Fibroblast of villous mesenchyme (primary cell): ENCODE results near the gene INSIG1. TPM values are rescaled to one million over a fixed set of nuclear protein-coding genes. Genes with fewer than 3 reads are reported as not detected.

ENCODE experiments used
- DNase-seq: peaks from one replicate; pipeline ENCODE4 v3.0.0-alpha.2; 2010; ENCODE audit warnings: low read depth
- H3K4me3 ChIP-seq: 2 replicates; pipeline ENCODE4 v1.5.1; 2011; ENCODE audit warnings: low read depth, mild to moderate bottlenecking, low read length
- total RNA-seq: library from RNA; depleted of rRNA; stranded (reverse); fragments of >200 nt; gene quantifications from 2 replicates; pipeline ENCODE4 v1.2.3, GENCODE V29; 2012
- TF ChIP-seq, protein P1 (sequence below): IDR thresholded peaks from 2 replicates; pipeline ENCODE4 v1.5.1; 2012; ENCODE audit warnings: low read depth, mild to moderate bottlenecking, low read length; ENCODE audit not compliant: insufficient read depth

INSIG1 gene
- total RNA-seq, 1 donor: 389 TPM

DNA sequence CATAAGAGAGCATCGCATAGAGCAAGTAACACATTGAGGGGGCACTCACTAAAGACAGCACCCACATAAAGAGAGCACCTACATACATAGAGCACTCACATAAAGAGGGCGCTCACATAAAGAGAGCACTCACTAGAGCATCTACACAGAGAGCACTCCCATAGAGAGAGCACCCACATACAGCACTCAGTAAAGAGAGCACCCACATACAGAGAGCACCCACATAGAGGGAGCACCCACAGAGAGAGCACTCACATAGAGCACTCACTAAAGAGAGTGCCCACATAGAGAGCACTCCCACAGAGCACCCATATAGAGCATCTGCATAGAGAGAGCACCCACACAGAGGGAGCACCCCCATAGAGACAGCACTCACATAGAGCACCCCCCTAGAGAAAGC lies 47.8 kb downstream of the INSIG1 start:
- DNase-seq: no peak
- no peak overlapping the region for H3K4me3 ChIP-seq
- TF ChIP-seq, protein P1, sequence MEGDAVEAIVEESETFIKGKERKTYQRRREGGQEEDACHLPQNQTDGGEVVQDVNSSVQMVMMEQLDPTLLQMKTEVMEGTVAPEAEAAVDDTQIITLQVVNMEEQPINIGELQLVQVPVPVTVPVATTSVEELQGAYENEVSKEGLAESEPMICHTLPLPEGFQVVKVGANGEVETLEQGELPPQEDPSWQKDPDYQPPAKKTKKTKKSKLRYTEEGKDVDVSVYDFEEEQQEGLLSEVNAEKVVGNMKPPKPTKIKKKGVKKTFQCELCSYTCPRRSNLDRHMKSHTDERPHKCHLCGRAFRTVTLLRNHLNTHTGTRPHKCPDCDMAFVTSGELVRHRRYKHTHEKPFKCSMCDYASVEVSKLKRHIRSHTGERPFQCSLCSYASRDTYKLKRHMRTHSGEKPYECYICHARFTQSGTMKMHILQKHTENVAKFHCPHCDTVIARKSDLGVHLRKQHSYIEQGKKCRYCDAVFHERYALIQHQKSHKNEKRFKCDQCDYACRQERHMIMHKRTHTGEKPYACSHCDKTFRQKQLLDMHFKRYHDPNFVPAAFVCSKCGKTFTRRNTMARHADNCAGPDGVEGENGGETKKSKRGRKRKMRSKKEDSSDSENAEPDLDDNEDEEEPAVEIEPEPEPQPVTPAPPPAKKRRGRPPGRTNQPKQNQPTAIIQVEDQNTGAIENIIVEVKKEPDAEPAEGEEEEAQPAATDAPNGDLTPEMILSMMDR: no peak

DNA sequence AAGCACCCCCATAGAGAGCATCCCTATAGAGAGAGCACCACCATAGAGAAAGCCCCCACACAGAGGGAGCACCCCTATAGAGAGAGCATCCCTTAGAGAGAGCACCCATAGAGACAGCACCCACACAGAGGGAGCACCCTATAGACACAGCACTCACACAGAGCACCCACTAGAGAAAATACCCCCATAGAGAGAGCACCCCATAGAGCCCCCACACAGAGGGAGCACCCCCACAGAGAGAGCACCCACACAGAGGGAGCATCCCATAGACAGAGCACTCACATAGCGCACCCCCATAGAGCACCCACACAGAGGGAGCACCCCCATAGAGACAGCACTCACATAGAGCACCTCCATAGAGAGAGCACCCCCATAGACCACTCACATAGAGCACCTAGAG lies 48.6 kb downstream of the INSIG1 start:
- no peak for DNase-seq
- no peak overlapping the region for H3K4me3 ChIP-seq
- TF ChIP-seq, protein P1: no peak

DNA sequence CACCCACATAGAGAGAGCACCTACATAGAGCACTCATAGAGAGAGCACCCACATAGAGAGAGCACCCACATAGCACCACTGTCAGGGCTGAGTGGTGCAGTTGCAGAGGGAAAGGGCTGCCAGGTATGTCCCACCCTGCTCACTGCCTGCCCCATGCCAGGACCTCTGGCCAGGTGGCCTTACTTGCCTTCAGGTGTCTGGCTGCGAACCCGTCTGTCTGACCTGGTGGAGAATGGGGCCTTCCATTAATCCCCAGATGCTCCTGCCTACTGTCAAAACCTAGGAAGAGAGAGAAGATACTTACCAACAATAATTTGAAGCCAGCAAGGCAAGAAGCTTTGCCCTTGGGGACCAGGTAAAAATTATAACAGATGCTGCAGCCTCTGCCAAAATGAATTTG lies 51.1 kb downstream of the INSIG1 start:
- no peak overlapping the region for H3K4me3 ChIP-seq
- DNase-seq: no peak
- TF ChIP-seq, protein P1: no peak

DNA sequence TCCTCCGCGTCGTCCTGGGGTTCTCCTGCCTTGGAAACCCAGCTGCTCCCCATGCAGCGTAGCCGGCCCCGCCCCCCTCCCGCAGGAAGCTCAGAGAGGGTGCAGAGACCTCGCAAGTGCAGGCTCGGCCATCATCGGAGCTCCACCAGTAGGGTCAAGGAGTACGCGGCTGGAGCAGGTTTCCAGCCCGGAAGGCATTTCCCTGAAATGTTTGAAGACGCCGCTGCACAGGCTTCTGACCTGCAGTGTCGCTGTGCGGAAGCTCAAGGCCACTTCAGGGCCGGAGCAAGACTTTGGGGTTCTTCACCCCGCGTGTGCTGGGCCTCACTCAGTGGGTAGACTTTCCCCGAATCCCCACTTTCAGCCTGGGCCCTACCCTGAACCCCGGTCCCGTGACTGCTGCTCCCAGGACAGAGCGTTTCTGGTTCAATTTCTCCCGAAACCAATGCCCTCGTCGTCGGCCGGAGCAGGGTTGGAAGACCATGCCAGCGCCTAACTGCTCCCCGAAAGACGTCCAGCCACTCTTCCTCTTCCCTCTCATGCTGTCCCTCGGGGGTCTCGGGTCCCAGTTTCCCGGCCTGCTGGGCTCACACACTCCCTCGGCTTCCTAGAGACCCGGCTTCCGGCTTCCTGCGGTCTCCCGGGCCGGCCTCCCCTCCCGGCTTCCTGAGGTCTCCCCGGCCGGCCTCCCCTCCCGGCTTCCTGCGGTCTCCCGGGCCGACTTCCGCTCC lies 52.1 kb downstream of the INSIG1 start:
- TF ChIP-seq, protein P1: no peak
- no peak for DNase-seq
- H3K4me3 ChIP-seq: no peak overlapping the region

- TF ChIP-seq, protein P1: no peak
- no peak for DNase-seq
- no peak overlapping the region for H3K4me3 ChIP-seq
Observed at GRCh38 chr7:155351120-155351870, 53.6 kb downstream of the INSIG1 start.

- TF ChIP-seq, protein P1: no peak
- DNase-seq: no peak
- H3K4me3 ChIP-seq: no peak overlapping the region
Observed at GRCh38 chr7:155352076-155352752, 54.5 kb downstream of the INSIG1 start.
